Muscle of leg (tissue), 11 donors: Measurements from ENCODE around the gene SHOC1. TPM values are rescaled to one million over a fixed set of nuclear protein-coding genes. Genes with fewer than 3 reads are reported as not detected.
"Not testable (repeated sequence)": the region's sequence is repeated elsewhere in the genome, so short reads cannot be mapped to it uniquely, and the experiment has no call there.

Experiments used
- DNase-seq: peaks from one replicate; pipeline ENCODE4 v3.0.0; 2013
- H3K27ac ChIP-seq: one replicate; pipeline ENCODE4 v1.5.1; 2013; ENCODE audit warnings: mild to moderate bottlenecking, low read length, control low read depth
- H3K27me3 ChIP-seq: one replicate; pipeline ENCODE4 v1.6.1; 2013; ENCODE audit warnings: low read length; ENCODE audit not compliant: control insufficient read depth, insufficient read depth
- H3K36me3 ChIP-seq: one replicate; pipeline ENCODE4 v1.6.1; 2013; ENCODE audit warnings: low read length; ENCODE audit not compliant: control insufficient read depth, insufficient read depth
- H3K4me1 ChIP-seq: one replicate; pipeline ENCODE4 v1.6.1; 2013; ENCODE audit warnings: low read length; ENCODE audit not compliant: control insufficient read depth, insufficient read depth
- H3K4me3 ChIP-seq: one replicate; pipeline ENCODE4 v1.5.1; 2013; ENCODE audit warnings: low read length, control low read depth
- H3K9me3 ChIP-seq: replicated peaks from 2 replicates; pipeline ENCODE4 v1.6.1; 2013; ENCODE audit warnings: low read depth, low read length; ENCODE audit not compliant: control insufficient read depth
- WGBS: methylation state at CpG from one replicate; pipeline ENCODE4 v1.1.5; 2013; ENCODE audit warnings: missing lambda C conversion rate; ENCODE audit not compliant: insufficient coverage; 5-methylcytosine and 5-hydroxymethylcytosine counted together
- polyA plus RNA-seq, 8 donors: library from polyadenylated mRNA; unstranded; fragments of 120-200 nt; gene quantifications; one replicate each; pipeline versions ENCODE4 v1.2.1 to v1.2.3, GENCODE V29; 2013; ENCODE audit warnings: inconsistent platforms in 1 of 8, low replicate concordance in 1 of 8; ENCODE audit not compliant: insufficient read length in 8 of 8, insufficient read depth in 1 of 8
- total RNA-seq: library from RNA; stranded (reverse); fragments of 120-200 nt; gene quantifications from one replicate; pipeline ENCODE4 v1.2.4, GENCODE V29; 2013

Gene SHOC1
- total and polyA plus RNA-seq, 9 donors = 0.04 to 0.23 (median 0.07) TPM; not detected in 1

DNA sequence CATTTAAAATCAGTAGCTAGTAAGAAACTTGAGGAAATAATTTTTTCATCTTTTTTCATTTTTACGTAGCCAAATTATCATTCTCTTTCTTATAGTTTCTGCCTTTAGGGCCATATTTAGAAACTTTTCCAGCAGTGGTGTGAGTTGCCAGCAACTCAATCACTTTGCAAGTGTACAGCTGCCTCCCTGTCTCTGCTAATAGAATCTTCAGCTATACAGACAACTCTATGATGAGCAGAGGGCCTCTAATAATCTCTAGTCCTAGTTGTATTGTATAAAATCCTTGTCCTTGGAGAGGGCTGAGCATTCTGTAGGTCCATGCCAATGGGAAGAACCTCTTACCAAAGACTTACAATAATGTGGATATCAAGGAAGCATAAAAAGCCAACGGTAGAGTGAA, 11.5 kb upstream of the SHOC1 start:
- Histone ChIP-seq H3K4me3 (no peak overlapping the region), H3K27ac (no peak overlapping the region), H3K9me3 (no peaks in the 10 kb centered on the region), H3K4me1 (no peaks in the 10 kb centered on the region), H3K27me3 (no peaks in the 10 kb centered on the region), H3K36me3 (no peaks in the 10 kb centered on the region)
- no peak for DNase-seq
- no CpG with 5 or more reads among the region's 2 CpGs for WGBS

DNA sequence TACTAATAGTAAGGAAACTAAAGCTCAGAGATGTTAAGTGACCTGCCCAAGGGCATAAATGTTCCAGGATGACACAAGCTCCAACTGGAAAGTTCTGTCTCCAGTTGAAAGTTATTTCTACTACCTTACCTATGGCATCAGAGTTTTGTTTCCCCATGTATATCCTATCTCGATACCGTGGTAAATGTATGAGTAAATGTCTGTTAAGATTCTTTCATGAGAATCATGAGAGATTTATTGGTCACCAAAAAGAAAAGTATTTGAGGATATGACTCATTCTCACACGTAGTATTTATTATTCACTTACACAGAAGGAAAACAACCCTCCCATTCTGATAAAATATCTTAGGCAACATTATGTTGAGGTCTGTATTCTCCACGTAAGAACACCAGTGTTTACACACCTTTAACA, 11.1 kb upstream of the SHOC1 start:
- no peaks in the 10 kb centered on the region for H3K4me1 ChIP-seq
- H3K27ac ChIP-seq = no peak overlapping the region
- no peak overlapping the region for H3K4me3 ChIP-seq
- no peaks in the 10 kb centered on the region for H3K27me3 ChIP-seq
- DNase-seq = no peak
- H3K36me3 ChIP-seq = no peaks in the 10 kb centered on the region
- no peaks in the 10 kb centered on the region for H3K9me3 ChIP-seq
- WGBS = no CpG with 5 or more reads among the region's 4 CpGs

DNA sequence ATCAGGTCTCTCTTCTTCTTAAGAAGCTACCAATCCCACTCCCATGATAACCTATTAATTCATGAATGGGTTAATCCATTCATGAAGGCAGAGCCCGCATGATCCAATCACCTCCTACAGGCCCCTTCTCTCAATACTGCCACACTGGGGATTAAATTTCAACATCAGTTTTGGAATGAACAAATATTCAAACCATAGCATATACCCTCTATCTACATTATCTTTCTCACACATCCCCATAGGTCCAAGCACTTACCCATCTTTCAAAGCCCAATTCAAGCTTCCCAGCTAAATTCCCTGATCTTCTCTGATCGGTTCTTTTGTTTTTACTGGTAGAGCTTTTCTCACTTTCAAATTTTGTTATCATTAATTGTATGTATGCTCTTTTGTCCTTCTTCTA, 10.5 kb upstream of the SHOC1 start:
- no peaks in the 10 kb centered on the region for H3K4me1 ChIP-seq
- no peaks in the 10 kb centered on the region for H3K27me3 ChIP-seq
- WGBS = 86% methylated on average over 1 of the region's 2 CpGs
- H3K36me3 ChIP-seq = no peaks in the 10 kb centered on the region
- H3K9me3 ChIP-seq = no peaks in the 10 kb centered on the region
- no peak overlapping the region for H3K4me3 ChIP-seq
- no peak overlapping the region for H3K27ac ChIP-seq
- DNase-seq = no peak

DNA sequence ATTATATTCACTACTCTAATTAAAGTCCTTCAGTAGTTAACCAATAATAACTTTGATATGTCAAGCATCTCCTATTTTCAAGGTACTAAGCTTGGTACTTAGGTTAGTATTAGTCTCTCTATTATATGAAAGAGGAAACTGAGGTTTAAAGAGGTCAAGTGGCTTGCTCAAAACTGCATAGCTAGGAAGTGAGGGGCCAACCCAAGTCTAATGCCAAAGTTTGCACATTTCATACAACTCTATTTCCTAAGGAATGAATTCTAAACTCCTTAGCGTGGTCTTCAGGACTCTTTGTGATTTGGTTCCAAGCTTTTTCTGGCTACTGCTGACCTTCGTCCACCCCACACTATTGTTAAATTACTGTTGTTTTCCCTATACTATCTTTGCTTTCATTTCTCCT, 9.9 kb upstream of the SHOC1 start:
- Histone ChIP-seq H3K4me3 (no peak overlapping the region), H3K9me3 (no peaks in the 10 kb centered on the region), H3K27ac (no peak overlapping the region), H3K27me3 (no peaks in the 10 kb centered on the region), H3K36me3 (no peaks in the 10 kb centered on the region), H3K4me1 (no peaks in the 10 kb centered on the region)
- no peak for DNase-seq
- no CpG with 5 or more reads among the region's 2 CpGs for WGBS

DNA sequence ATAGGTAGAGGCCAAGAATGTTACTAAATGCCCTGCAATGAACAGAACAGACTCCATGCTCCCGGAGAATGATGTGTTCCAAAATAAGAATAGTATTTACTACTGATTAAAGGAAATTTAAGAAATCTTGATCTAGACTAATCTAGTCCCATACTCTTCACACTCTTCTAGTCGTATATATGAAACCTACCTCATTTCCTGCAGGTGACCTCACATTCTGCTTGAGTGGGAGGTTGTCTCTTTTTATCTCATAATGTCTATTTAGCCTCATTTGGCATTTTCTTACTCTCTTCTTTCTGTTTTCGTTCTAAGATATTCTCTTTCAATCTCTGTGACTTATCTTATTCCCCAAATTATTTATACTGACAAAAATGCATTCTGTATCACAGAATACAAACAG, 9.2 kb upstream of the SHOC1 start:
- Histone ChIP-seq H3K27ac (no peak overlapping the region), H3K4me1 (no peaks in the 10 kb centered on the region), H3K9me3 (no peaks in the 10 kb centered on the region), H3K36me3 (no peaks in the 10 kb centered on the region), H3K27me3 (no peaks in the 10 kb centered on the region), H3K4me3 (no peak overlapping the region)
- no CpG with 5 or more reads among the region's 3 CpGs for WGBS
- DNase-seq = no peak

DNA sequence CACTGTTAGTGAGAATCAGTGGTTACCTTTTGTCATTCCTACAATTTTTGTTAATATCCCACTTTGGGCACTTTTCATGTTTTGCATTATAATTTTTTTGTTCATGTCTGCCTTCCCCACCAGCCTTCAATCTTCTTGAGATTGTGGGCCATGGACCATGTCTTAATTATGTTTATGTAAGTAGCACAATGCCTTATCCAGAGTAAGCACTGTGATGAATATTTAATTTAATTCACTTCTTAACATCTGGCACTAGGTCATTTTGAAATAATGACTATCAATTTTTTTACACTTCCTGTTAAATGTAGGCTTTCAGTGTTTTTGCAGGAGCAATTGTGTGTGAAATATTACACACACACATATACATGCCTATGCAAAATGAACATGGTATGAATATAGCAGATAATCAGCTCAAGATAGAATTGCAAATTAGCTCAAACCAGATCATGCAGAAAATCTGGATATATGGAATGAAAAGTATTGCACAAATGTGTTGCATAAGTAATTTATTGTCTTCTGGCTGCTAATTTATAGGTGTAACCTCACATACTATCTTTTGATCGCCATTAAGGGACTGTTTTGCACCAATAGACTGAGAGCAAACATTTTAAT, 5.3 kb upstream of the SHOC1 start:
- Histone ChIP-seq H3K36me3 (peaks cover 1% of the 10 kb centered on the region), H3K27me3 (no peaks in the 10 kb centered on the region), H3K27ac (no peak overlapping the region), H3K4me1 (no peaks in the 10 kb centered on the region), H3K4me3 (no peak overlapping the region), H3K9me3 (no peaks in the 10 kb centered on the region)
- no CpG with 5 or more reads among the region's 1 CpG for WGBS
- DNase-seq = no peak

DNA sequence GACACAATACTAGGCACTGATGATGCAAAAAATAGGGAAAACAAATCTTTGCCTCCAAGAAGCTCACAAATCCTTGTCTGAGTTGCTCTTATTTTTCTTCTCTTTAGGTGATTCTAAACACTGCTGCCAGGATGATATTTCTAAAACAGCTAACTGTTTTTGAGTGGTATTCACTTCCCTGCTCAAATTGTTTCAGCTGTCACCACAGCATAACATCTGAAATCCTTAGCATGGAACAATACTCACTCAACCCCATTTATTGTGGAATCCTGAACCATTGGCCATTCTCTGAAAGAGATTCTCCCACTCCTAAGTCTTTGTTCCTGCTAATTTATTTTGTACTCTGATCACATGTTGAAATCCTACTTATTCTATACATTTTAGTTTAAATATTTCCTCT, 4.8 kb upstream of the SHOC1 start:
- Histone ChIP-seq H3K27ac (no peak overlapping the region), H3K4me1 (no peaks in the 10 kb centered on the region), H3K27me3 (no peaks in the 10 kb centered on the region), H3K36me3 (peaks cover 5% of the 10 kb centered on the region), H3K9me3 (no peaks in the 10 kb centered on the region), H3K4me3 (no peak overlapping the region)
- no peak for DNase-seq

DNA sequence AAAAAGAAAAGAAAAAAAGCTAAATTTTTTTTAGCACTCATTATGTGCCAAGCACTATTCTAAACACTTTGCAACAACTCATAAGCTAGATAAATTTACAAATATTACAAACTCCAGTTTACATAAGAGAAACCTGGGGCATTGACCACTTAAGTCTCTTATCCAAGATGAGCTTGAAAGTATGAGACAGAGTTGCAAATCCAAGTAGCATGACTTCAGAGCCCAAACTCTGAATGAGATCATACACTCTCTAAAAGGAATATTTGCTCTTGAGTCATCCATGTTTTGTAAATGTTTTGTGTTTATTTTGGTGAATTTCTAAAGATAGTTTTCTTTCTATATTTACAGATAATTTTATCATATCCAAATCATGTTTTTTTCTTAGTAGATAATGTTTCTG, 4.0 kb upstream of the SHOC1 start:
- Histone ChIP-seq H3K27me3 (no peaks in the 10 kb centered on the region), H3K4me1 (no peaks in the 10 kb centered on the region), H3K4me3 (no peak overlapping the region), H3K27ac (no peak overlapping the region), H3K9me3 (no peaks in the 10 kb centered on the region), H3K36me3 (peaks cover 5% of the 10 kb centered on the region)
- no peak for DNase-seq

DNA sequence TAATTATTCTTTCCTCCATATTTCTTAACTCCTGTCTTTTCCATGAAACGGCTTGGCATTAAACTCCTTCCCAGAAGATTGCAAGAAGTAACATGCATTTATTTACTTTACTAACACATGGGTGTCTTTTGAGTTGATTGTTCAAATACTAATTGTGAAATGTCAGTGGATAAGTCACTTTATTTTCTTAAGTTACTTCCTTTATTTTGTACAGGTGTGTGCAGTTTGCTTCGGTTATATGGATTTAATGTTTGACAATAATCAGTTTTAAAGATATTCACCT, 761 bp upstream of the SHOC1 start:
- H3K9me3 ChIP-seq = no peaks in the 10 kb centered on the region
- no CpG with 5 or more reads among the region's 2 CpGs for WGBS

DNA sequence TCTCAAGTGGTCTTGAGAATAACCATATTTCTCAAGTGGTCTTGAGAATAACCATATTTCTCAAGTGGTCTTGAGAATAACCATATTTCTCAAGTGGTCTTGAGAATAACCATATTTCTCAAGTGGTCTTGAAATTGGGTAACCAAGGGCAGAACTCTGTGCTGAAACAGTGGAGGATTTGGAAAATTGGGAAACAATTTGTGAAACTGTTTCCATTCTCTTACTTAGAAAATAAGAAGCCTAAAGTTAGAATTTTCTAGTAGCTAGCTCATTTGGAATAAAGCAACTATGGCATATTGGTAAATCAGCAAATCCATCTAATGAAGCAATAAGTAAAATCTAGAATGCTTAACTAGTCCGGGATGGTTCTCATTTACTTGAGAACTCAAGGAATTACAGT, 2.9 kb downstream of the SHOC1 start:
- not testable (repeated sequence) for H3K4me3 ChIP-seq, H3K4me1 ChIP-seq, H3K27ac ChIP-seq, H3K27me3 ChIP-seq, H3K36me3 ChIP-seq, H3K9me3 ChIP-seq, DNase-seq
- WGBS = no CpG with 5 or more reads among the region's 1 CpG

More for the DNA sequence above, 761 bp upstream of the SHOC1 start:
- Histone ChIP-seq H3K36me3 (peaks cover 5% of the 10 kb centered on the region), H3K4me3 (no peak overlapping the region), H3K4me1 (no peaks in the 10 kb centered on the region), H3K27ac (no peak overlapping the region), H3K27me3 (no peaks in the 10 kb centered on the region)
- DNase-seq = no peak

DNA sequence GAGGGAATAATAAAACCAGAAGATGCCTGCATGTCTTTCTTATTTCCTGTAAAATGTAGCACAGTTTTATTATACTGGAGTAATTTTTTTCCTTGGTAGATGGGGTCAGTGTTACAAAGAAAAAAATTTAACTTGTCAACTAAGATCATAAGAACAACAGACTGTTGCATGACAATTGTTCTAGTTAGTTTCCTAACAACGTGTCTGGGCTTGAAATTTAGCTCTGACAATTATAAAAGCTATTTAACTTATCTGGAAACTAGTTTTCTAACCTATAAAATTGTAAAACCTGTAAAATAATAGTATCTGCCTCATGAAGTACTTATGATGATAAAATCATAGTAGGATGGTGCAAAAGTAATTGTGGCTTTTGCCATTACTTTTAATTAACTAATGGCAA, 4.9 kb downstream of the SHOC1 start:
- WGBS = no CpG with 5 or more reads among the region's 1 CpG
- H3K27me3 ChIP-seq = no peaks in the 10 kb centered on the region
- H3K4me1 ChIP-seq = no peaks in the 10 kb centered on the region
- no peak overlapping the region for H3K4me3 ChIP-seq
- H3K36me3 ChIP-seq = peaks cover 3% of the 10 kb centered on the region
- no peak for DNase-seq
- H3K27ac ChIP-seq = no peak overlapping the region
- peaks cover 4% of the 10 kb centered on the region for H3K9me3 ChIP-seq
